HG03342 (cell line): ENCODE results near the gene NUDCD2.

ENCODE experiments used
- ATAC-seq: cut with Tn5 transposase; IDR thresholded peaks from one replicate; pipeline ENCODE4 v1.9.1; 2021; ENCODE audit warnings: mild to moderate bottlenecking, moderate library complexity; ENCODE audit not compliant: unreplicated experiment

Gene NUDCD2, protein sequence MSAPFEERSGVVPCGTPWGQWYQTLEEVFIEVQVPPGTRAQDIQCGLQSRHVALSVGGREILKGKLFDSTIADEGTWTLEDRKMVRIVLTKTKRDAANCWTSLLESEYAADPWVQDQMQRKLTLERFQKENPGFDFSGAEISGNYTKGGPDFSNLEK

DNA sequence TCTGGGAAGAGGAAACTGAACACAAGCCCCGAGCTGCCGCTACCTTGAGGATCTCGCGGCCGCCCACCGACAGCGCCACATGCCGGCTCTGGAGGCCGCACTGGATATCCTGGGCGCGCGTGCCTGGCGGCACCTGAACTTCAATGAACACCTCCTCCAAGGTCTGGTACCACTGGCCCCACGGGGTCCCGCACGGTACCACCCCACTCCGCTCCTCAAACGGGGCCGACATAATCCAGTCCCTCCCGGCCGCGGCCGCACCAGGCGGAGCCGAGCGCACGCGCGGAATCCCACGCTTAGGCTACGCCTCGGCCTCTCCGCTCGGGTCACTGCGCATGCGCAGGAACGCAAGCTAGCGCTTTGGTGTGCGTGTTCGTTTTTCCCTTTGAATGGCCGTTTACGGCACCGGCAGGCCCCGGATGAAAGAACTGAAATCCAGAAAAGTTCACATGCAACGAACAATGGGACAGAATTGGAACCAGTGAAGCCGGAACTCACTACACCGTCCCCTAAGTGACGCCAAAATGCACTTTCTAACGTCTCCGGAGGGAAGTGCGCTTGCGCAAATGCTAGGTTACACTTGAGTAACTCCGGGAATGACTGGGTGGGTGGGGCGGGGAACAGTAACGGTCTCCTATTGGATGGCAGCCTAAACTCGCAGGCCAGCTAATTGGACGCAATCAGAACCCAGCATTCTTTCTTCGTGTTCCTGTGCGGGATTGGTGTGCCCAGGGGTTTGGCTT lies at the start of gene NUDCD2:
TSS of gene NUDCD2 (minus strand) at position 284 of the 743 bp plus-strand sequence. CDS start at position 232, 52 bp downstream.
- peak; percentile 82 for ATAC-seq

DNA sequence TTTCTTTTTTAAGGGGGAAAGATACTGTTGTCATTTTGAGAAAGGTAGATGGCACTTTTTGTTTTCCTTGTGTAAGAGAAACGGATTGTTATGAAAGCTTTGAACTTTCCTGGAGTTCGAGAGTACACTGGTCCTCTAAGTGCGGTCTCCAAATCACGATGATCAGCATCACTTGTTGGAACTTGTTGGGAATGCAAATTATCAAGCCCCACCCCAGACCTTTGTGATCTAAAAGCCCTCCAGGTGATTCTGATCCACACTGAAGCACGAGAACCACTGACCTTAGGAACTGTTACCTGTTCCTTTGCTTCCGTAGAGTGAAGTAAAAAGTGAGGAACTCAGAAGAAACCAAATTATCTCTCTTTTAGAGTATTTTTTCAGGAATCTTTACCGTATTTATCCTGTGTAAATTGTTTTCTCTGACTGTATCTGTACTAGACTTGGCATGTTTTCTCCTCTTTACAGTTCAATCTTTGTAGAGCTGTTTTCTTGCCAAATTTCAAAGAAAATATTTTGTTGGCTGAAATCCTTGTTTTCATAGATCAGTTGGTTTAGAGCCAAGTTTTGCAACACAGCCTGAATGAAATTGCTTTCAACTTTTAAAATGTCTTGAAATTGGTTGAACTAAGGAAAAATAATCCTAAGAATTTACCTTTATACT lies 49.5 kb upstream of the NUDCD2 start:
- ATAC-seq, result no peak

DNA sequence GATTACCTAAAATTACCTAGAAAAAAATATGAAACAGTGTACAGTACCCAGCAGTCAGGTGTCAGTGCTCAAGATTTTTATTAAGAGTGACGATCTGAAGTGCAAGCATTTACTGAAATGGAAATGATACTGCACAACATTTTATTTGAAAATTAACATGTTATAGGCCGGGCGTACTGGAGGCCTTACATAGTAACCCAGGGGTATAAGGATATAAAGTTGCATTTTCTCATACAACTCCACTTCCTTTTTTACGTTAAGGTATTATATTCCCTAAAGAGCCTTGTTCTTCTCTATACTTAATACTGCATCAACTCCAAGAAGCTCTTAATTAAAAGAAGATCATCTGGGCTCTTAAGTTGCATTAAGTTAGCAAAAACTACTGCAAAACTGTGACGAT lies 48.9 kb upstream of the NUDCD2 start:
- no peak for ATAC-seq

DNA sequence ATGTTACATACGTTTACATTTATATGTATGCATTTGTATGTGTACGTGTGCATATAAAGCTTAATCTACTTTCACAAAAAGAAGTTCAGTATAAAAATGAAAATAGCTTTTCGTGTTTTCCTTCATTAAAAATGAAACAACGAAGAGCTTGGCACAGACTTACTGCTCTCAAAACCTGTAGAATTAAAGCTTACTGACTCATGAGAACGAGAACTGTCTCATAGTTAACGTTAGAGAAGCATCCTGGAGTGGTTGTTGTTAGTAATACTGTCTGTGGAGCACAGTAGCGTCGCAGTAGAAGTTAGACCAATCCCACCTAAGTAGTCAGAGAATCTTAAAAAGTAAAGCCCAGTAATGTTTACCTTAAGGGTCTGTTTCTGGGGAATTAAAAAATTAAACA lies 46.8 kb upstream of the NUDCD2 start:
- no peak for ATAC-seq

DNA sequence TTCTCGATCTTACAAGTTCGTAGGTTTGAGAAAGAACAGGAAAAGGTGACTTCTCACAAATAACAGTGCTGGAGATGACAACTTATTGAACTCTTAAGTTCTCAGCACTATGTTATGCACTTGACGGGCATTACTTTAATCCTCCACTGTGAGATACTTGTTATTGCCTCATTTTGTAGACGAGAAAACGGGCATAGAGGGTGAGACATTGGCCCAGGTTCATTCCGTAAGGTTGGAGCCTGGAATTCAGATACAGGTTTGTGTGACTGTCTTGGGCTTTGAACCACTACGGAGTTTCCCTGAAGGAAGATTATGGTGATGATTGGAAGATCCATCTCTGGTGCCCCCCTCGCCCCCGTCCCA lies 46.2 kb upstream of the NUDCD2 start:
- peak; percentile 12 for ATAC-seq

DNA sequence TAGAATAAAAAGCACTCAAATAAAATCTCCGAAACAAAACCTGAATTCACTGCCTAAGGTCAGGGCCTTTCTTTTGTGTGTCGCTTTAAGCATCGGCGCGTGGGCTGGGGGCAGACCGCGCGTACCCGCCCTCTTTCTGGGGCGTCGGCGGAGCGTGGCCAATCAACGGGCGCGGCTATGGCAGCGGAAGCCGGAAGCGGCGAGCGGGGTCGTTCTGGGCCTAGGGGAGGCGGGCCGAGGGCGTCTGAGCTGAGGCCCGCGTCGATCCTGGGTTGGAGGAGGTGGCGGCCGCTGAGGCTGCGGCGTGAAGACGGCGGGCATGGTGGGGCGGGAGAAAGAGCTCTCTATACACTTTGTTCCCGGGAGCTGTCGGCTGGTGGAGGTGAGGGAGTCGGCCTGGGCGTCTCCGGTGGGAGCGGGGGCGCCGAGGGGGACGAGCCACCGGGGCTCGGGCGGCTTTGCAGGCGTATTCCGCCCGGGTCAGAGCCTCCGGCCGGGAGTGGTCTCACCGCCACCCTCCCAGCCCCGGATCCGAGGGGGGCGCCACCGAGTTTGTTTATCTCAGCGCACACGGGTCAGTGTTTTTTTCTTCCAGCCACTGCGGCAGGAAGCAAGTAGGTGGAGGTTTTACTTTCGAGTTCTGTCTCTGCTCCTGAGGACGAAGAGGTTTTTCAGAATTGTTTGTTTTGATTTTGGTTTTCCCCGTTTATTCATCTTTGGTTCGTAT lies 45.6 kb upstream of the NUDCD2 start, which contains the start of gene MAT2B:
TSS of gene MAT2B (plus strand) at position 252 of the 727 bp plus-strand sequence. CDS start at position 320, 68 bp downstream.
- ATAC-seq, result peak; percentile 87

DNA sequence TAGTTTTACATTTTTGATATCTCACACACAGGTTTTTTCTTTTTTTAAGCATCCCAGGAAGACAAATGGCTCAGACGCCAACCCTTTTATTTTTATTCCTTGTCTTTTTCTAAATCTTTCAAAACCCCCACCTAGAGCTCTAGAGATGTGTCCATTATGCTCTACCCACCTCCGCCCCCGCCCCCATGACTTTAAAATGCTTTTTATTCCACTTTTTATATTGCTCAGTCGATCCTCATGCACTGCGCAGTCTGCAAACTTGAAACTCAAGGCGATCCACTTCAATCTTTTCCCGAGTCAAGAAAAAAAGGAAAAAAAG lies 45.1 kb upstream of the NUDCD2 start:
- ATAC-seq, result no peak

DNA sequence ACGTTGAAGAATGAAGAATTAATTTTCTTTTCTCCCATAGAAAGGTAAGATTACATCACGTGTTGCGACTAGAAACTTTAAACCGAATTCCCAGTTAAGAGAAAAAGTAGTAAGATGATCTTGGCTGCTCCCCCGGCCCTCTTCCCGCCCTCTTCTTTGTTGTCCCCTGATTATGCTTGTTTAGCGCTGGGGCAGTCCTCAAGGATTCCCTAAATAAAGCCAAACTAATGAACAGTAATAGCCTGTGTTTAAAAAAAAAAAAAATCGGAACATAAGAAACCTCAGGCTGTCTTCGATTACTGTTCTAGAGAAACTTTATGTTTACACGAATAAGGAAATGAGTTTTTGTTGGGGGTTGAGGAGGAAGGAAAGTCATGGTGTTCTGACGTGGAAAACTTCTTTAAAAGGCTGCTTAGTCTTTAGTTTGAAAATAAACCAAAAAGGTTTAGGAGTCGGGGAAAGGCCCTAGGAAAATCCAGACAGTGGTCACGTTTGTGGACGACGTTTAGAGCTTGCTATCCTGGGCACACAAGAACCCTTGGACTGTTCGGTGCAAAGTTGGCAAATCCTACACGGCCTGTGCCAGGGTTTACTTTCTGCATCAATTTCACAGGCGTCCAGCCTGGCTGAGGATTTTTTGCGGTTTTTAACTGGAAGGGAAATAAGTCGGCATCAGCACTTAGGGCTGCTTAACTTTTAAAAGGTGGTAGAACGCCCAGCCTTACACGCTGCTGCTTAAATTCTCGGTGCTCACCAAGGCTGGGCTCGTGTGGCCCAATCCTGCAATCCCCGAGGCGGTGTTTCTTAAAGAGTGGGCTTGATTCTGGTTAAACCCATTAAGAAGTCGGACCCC lies 44.4 kb upstream of the NUDCD2 start:
- ATAC-seq, result no peak

DNA sequence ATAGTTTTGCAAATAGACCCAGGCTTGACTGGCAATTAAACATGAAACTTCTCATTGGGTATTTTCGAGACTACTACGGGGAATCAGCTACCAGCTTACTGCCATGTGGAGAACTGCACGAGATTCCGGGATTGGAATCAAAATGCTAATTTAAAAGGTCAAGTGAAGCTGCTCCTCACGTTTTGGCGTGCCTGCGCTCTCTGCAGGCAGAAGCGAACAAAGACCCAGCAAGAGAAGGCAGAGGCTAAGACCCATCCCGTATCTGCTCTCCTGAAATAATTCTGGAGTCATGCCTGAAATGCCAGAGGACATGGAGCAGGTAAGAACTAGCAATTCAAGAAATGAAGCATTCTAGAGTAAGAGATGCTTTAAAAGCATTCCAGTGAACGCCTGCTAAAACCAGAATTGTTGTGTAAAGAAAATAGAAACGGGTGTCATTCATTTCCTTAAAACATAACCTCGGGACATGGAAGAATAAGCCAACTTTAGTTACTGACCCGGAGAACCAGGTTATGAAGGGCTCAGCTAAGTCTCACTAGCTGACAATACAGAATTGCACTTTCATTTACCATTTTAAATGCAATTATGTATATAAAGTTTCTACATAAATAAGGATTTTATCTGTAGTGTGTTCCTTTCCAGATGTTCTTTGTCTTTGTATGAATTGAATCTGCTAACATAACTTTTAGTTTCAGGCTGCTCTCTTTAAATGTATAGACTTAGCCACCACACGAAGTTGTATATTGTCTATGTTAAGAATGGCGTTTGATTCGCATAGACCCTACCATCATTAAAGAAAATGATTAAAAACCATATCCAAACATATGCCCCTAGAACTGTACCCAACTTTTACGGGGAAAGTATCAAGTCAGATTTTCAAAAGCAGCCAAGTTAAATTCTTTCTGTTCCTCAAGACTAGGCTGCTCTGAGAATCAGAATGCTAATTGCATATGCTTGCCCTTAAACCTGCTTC lies 43.5 kb upstream of the NUDCD2 start:
- ATAC-seq, result peak; percentile 9

DNA sequence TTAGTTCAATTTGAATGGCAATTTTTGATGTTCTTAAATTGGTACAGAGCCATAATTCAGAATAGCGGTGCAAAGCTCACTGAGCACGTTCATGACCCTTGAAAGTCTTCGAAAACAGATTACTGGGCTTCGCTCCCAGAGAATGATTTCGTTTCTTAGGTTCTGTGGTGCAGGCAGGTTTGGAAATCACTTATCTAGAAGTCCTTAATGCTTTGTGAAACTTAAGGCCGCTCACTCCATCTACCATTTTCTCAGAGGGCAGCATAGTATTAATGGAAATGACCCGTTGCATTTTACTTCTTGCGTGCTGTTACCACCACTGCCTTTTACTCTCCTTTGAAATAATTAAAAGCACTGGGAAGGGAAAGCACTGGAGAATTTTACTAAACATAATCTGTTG lies 42.6 kb upstream of the NUDCD2 start:
- ATAC-seq, result no peak

DNA sequence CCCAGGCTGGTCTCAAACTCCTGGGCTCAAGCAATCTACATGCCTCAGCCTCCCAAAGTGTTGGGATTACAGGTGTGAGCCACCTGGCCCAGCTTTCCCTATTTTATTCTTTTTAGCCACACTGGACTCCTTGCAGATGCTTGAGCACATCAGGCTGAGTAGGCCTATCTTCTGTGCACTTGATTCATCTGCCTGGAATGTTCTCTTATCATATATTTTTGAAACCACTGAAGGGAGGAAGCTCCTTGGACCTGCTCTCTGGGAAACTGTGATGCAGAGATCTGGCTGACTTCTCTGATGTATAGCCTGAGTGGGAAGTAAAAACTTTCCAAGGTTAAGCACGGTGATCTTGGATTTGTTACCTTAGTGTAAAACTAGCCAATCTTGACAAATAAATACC lies 39.0 kb upstream of the NUDCD2 start:
- no peak for ATAC-seq

DNA sequence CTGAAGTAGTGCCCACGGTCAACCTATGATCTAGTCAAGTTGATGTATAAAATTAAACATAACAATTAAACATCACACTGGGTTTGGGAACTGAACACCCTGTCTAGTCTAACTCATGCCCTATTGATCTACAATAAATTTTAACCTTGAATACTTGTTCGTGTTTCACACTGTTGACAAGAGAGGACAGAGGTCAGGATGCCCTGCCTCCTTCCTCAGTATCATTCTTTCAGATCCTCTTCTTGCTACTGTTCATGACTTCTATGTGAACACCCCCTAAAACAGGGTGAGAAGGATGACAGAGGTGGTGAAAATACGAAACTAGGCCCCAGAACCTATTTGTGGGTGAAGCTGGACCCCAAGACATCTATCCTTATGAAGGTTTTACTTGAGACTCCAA lies 37.4 kb upstream of the NUDCD2 start:
- ATAC-seq, result no peak

DNA sequence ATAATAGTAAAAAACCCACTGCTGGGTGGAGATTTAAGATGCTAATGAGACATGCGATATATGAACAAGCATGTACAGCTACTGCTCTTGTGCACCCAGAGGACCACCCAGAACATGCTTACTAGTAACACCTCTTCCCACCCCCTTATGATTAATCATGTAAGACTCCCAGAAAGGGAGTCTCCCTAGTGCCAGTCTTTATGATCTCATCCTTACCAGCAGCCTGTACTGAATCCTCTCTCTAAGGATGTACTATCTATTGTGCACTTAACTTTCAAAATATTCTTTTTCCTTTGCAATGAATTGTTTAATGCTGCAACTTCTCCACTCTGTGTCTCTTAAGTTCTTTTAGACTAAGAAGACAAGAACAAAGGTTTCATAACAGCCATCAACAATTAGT lies 36.4 kb upstream of the NUDCD2 start:
- no peak for ATAC-seq

DNA sequence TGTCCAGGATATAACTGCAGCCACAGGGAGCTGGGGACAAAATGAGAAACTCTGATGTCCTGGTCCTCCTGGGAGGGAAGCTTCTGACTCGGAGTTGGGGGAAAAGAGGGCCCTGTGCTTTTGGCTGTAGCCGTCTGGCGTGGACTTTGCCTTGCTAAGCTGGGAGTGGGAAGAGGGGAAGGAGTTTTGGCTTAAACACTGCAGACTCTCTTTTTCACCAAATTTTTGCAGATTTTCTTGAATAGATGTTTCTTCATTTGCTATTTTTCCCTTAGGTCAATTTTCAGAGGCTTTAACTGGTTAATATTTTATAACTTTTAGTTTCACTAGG lies 29.8 kb upstream of the NUDCD2 start:
- ATAC-seq, result no peak

DNA sequence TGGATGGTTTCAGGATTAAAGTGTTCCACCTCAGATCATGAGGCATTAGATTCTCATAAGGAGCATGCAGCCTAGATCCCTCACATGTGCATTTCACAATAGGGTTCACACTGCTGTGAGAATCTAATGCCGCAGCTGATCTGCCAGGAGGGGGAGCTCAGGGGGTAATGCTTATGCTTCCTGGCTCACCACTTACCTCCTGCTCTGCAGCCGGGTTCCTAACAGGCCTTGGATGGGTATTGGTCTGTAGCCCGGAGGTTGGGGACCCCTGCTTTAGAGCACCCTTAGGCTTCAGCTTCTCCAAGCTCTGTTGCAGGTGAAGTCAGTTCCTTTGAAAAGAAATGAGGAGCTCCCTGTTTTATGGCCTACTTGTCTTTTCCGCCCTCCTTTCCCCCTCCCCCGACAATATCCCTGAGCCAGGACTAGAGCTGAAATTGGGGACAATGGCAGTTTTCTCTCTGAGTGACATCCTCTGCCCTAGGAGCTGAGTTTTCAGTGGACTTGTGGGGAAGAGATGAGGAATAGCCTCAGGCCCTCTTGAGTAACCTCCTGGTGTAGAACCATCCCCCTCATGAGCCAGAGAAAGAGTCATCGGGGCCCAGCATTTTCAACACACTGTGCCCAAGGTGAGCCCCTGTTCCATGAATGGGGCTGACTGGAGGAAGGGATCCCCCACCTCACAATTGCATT lies 29.3 kb upstream of the NUDCD2 start:
- ATAC-seq, result no peak

DNA sequence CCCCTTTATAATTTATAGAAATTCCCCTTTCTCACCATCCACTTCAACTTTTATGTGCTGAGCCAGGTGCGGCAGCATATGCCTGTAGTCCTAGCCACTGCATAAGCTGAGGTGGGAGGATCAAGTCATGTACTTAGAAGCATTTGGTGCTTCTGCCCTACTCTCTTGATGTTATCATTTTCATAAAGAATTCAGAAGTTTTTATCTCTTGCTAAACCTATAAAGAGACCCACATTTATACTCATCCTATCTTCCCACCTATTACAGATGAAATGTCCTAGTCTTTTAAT lies 19.0 kb upstream of the NUDCD2 start:
- no peak for ATAC-seq

DNA sequence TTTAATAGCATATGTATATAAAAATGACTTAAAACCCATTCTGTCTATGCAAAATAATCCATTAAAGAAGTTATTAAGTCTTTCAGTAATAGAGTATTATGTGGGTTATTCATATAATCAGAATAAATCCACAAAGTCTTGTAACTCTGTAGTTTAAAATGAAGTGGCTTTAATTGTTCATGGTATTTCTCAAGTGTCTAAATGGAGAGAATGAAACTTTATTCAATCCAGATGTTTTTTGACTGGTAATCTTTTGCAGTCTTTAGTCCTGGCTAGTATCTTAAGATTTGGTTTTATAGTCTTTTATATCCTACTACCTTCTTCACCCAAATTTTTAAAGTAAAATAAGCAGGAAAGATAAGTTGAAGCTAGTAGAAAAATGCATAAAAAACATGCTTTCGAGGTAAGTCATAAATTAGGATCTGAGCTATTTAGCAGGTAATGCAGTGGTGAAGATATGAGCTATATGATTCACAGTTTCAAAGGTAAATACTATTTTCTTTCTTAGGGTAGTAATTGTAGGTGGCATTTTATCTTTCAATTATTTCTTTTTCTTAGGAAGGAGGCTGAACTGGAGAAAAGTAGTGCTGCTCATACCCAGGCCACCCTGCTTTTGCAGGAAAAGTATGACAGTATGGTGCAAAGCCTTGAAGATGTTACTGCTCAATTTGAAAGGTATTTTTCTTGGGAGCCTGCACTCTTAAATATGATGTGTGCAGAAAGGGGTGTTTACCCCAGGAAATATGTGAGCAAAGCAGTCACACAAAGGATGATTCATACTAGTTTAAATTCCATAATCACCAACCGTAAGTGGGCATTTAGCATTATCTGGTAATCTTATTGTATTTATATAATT lies 18.5 kb upstream of the NUDCD2 start:
- ATAC-seq, result no peak

DNA sequence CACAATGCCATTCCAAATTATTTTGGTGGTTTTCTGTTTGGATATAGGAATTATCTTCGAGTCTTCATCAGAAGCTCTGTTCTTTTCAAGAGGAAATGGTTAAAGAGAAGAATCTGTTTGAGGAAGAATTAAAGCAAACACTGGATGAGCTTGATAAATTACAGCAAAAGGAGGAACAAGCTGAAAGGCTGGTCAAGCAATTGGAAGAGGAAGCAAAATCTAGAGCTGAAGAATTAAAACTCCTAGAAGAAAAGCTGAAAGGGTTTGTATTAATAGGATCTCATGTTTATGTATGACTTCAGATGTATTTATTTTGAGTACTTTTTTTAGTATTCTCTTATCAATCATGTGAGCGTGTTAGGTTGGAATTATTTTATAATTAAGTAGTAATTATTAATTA lies 15.5 kb upstream of the NUDCD2 start:
- no peak for ATAC-seq
